HG02840 (cell line): ENCODE results near the gene RAB20.

Experiments used
- ATAC-seq: cut with Tn5 transposase; IDR thresholded peaks from one replicate; pipeline ENCODE4 v1.9.1; 2021; ENCODE audit warnings: mild to moderate bottlenecking, moderate library complexity, moderate number of reproducible peaks; ENCODE audit not compliant: unreplicated experiment, low FRiP score

Gene RAB20

GRCh38 chr13:110475117-110475516 is 86.4 kb downstream of the RAB20 start:
- ATAC-seq, result no peak

- ATAC-seq, result no peak
Measured at GRCh38 chr13:110474713-110475112, 86.8 kb downstream of the RAB20 start.
